CD4-positive, alpha-beta T cell (primary cell): ENCODE data around the gene TUBGCP2. TPM values are rescaled to one million over a fixed set of nuclear protein-coding genes. Genes with fewer than 3 reads are reported as not detected.
A peak's percentile ranks its signal among the peaks of the same experiment; 100 is the strongest.
"Not testable (repeated sequence)": the region's sequence is repeated elsewhere in the genome, so short reads cannot be mapped to it uniquely, and the experiment has no call there.

Experiments
- ATAC-seq: fragments of 200-7000 bp; cut with Tn5 transposase; one replicate; pipeline ENCODE4 v1.10.0; 2022; ENCODE audit warnings: mild to moderate bottlenecking; ENCODE audit not compliant: poor library complexity
- CTCF ChIA-PET: fragments of 350-600 bp; sonication (Branson Sonifier 250); formaldehyde crosslinking; loops from one replicate; lab custom pipeline; 2021; ENCODE audit warnings: antibody characterized with exemption, inconsistent platforms; lab: Charles Lee
- POLR2A ChIA-PET: fragments of 350-600 bp; sonication (Branson Sonifier 250); formaldehyde crosslinking; loops from one replicate; lab custom pipeline; 2021; ENCODE audit warnings: antibody characterized with exemption, inconsistent platforms; lab: Charles Lee
- DNase-seq, 14 experiments: peaks; one replicate each; pipeline ENCODE4 v3.0.0-alpha.2; 2013 to 2020; ENCODE audit warnings: mixed read lengths in 2 of 14
- H3K27ac ChIP-seq, 2 donors: one replicate each; pipeline versions ENCODE4 v1.5.1 to v1.7.0; 2013; ENCODE audit warnings: low read length in 2 of 2, low read depth in 1 of 2, mild to moderate bottlenecking in 1 of 2
- H3K27me3 ChIP-seq, 2 experiments: 1 replicate in 1 of 2; 2 replicates in 1 of 2; pipeline versions ENCODE4 v1.6.1 to v1.7.0; 2013; ENCODE audit warnings: low read length in 2 of 2, control low read depth in 1 of 2, mild to moderate bottlenecking in 1 of 2, moderate library complexity in 1 of 2; ENCODE audit not compliant: insufficient read depth in 2 of 2, control insufficient read depth in 1 of 2
- H3K36me3 ChIP-seq: one replicate; pipeline ENCODE4 v1.6.1; 2013; ENCODE audit warnings: low read length, control low read depth; ENCODE audit not compliant: insufficient read depth
- H3K4me1 ChIP-seq: one replicate; pipeline ENCODE4 v1.6.1; 2013; ENCODE audit warnings: low read length, control low read depth; ENCODE audit not compliant: insufficient read depth
- H3K4me3 ChIP-seq: one replicate; pipeline ENCODE4 v1.5.1; 2013; ENCODE audit warnings: mild to moderate bottlenecking, low read length, moderate library complexity
- H3K9me3 ChIP-seq, 2 experiments: 1 replicate in 1 of 2; 2 replicates in 1 of 2; pipeline versions ENCODE4 v1.6.1 to v1.7.0; 2013; ENCODE audit warnings: low read length in 2 of 2, mild to moderate bottlenecking in 2 of 2, control low read depth in 1 of 2, moderate library complexity in 1 of 2; ENCODE audit not compliant: control insufficient read depth in 1 of 2, insufficient read depth in 1 of 2
- H3K27ac Mint-ChIP-seq: one replicate; pipeline ENCODE4 v1.8.0; 2020; ENCODE audit warnings: mixed read lengths
- H3K27me3 Mint-ChIP-seq: one replicate; pipeline ENCODE4 v1.8.0; 2021; ENCODE audit warnings: mixed read lengths
- H3K36me3 Mint-ChIP-seq: one replicate; pipeline ENCODE4 v1.8.0; 2021; ENCODE audit warnings: low read depth, mixed read lengths
- H3K4me1 Mint-ChIP-seq: one replicate; pipeline ENCODE4 v1.8.0; 2021; ENCODE audit warnings: low read depth, mixed read lengths
- H3K4me3 Mint-ChIP-seq: one replicate; pipeline ENCODE4 v1.8.0; 2020; ENCODE audit warnings: mild to moderate bottlenecking, mixed read lengths
- H3K9me3 Mint-ChIP-seq: one replicate; pipeline ENCODE4 v1.8.0; 2020; ENCODE audit warnings: mixed read lengths
- CTCF ChIP-seq: fragments of 200-600 bp; IDR thresholded peaks from one replicate; pipeline ENCODE4 v1.8.0; 2022; ENCODE audit warnings: antibody characterized with exemption, mild to moderate bottlenecking
- intact Hi-C, 2 experiments: fragments of 100-400 bp; cut with DNase I in 1 of 2; cut with micrococcal nuclease in 1 of 2; formaldehyde crosslinking; loops; one replicate each; pipeline versions ENCODE4 v1.15.1 to v1.9.0; 2023 to 2025; cut with DNase I, micrococcal nuclease
- total RNA-seq, 174 experiments: library from RNA in 2 of 174; stranded (reverse) in 2 of 174; gene quantifications; one replicate each; pipeline ENCODE4 v1.2.3 and lab custom pipeline; 2021 to 2026

The TUBGCP2 gene
- total RNA-seq, 2 experiments from 2014 or later = 89.3 to 94.2 TPM

GRCh38 chr10:133325440-133326222 is 17.0 kb upstream of the TUBGCP2 start:
- Mint-ChIP-seq H3K27ac (peak overlapping the region; percentile 67), H3K4me3 (peak overlapping the region; percentile 88), H3K4me1 (peaks cover 12% of the 10 kb centered on the region), H3K27me3 (peaks cover 40% of the 10 kb centered on the region), H3K36me3 (no peaks in the 10 kb centered on the region), H3K9me3 (no peaks in the 10 kb centered on the region)
- no peaks in the 10 kb centered on the region for H3K36me3 ChIP-seq
- peaks cover 42 to 43% of the 10 kb centered on the region in 2 experiments for H3K27me3 ChIP-seq
- peaks cover 30% of the 10 kb centered on the region for H3K4me1 ChIP-seq
- ATAC-seq = no peak
- TF ChIP-seq CTCF = no peak
- intact Hi-C loops = loop anchor here in 1 of 2 experiments (5.0 kb wide), 2 partner anchors 67 to 112 kb away; partner anchors contain the start of gene MTG1
- H3K4me3 ChIP-seq = peak overlapping the region; percentile 34
- peak in 5 of 14 experiments; percentile 30 to 66 (median 40) for DNase-seq
- H3K9me3 ChIP-seq = peaks cover 0 to 33% of the 10 kb centered on the region in 2 experiments
- H3K27ac ChIP-seq = no peak overlapping the region
- ChIA-PET CTCF (no interaction called here), POLR2A (no interaction called here)

- Mint-ChIP-seq H3K36me3 (no peaks in the 10 kb centered on the region), H3K4me1 (peaks cover 12% of the 10 kb centered on the region), H3K9me3 (no peaks in the 10 kb centered on the region), H3K27me3 (peaks cover 45% of the 10 kb centered on the region), H3K4me3 (peak overlapping the region; percentile 25), H3K27ac (peak overlapping the region; percentile 67)
- Histone ChIP-seq H3K4me3 (peak overlapping the region; percentile 34), H3K27me3 (peaks cover 42 to 43% of the 10 kb centered on the region in 2 experiments), H3K36me3 (no peaks in the 10 kb centered on the region), H3K27ac (no peak overlapping the region), H3K9me3 (peaks cover 0 to 33% of the 10 kb centered on the region in 2 experiments), H3K4me1 (peaks cover 27% of the 10 kb centered on the region)
- no peak for TF ChIP-seq CTCF
- POLR2A ChIA-PET = interaction anchor here (1.2 kb wide), 1 partner anchor 11 kb away, joined by 6 read pairs; the partner anchor contains the start of gene CALY
- CTCF ChIA-PET = interaction anchor here (0.8 kb wide), 1 partner anchor 11 kb away, joined by 4 read pairs; no protein-coding TSS in a partner anchor
- no peak for DNase-seq
- intact Hi-C loops = loop anchor here in 1 of 2 experiments (5.0 kb wide), 2 partner anchors 67 to 112 kb away; partner anchors contain the start of gene MTG1
- ATAC-seq = no peak
These were observed 16.2 kb upstream of the TUBGCP2 start for GRCh38 chr10:133324857-133325260.

- intact Hi-C loops = no loop called here
- no peaks in the 10 kb centered on the region for H3K36me3 Mint-ChIP-seq
- no peak overlapping the region for H3K4me3 Mint-ChIP-seq
- Histone ChIP-seq H3K27me3 (peaks cover 41% of the 10 kb centered on the region in 2 experiments), H3K4me3 (no peak overlapping the region), H3K27ac (no peak overlapping the region), H3K9me3 (peaks cover 0 to 33% of the 10 kb centered on the region in 2 experiments), H3K36me3 (no peaks in the 10 kb centered on the region), H3K4me1 (peaks cover 22% of the 10 kb centered on the region)
- peaks cover 43% of the 10 kb centered on the region for H3K27me3 Mint-ChIP-seq
- H3K4me1 Mint-ChIP-seq = peaks cover 10% of the 10 kb centered on the region
- DNase-seq = peak; percentile 30 to 80 (median 60)
- no peak overlapping the region for H3K27ac Mint-ChIP-seq
- H3K9me3 Mint-ChIP-seq = no peaks in the 10 kb centered on the region
- TF ChIP-seq CTCF = no peak
- CTCF ChIA-PET = interaction anchor here (0.8 kb wide), 1 partner anchor 10 kb away, joined by 4 read pairs; no protein-coding TSS in a partner anchor
- POLR2A ChIA-PET = interaction anchor here (1.2 kb wide), 1 partner anchor 12 kb away, joined by 6 read pairs; the partner anchor contains the start of gene CALY
- peak; percentile 92 for ATAC-seq
These were observed 15.6 kb upstream of the TUBGCP2 start for GRCh38 chr10:133324198-133324792.

GRCh38 chr10:133322064-133322709 is 13.5 kb upstream of the TUBGCP2 start:
- H3K4me3 ChIP-seq, intact Hi-C loops, DNase-seq, H3K27ac ChIP-seq, H3K4me3 Mint-ChIP-seq, ATAC-seq, H3K36me3 ChIP-seq, H3K36me3 Mint-ChIP-seq, H3K9me3 Mint-ChIP-seq, POLR2A ChIA-PET, H3K27ac Mint-ChIP-seq: not testable (repeated sequence)
- peaks cover 29% of the 10 kb centered on the region for H3K27me3 Mint-ChIP-seq
- Histone ChIP-seq H3K9me3 (peaks cover 0 to 19% of the 10 kb centered on the region in 2 experiments), H3K4me1 (peaks cover 32% of the 10 kb centered on the region), H3K27me3 (peaks cover 19 to 20% of the 10 kb centered on the region in 2 experiments)
- peaks cover 13% of the 10 kb centered on the region for H3K4me1 Mint-ChIP-seq
- CTCF ChIA-PET = interaction anchor here (1.6 kb wide), 1 partner anchor 7 kb away, joined by 5 read pairs; no protein-coding TSS in a partner anchor
